ENCODE measurements around the gene SPC24.
A peak's percentile ranks its signal among the peaks of the same experiment; 100 is the strongest.
"Not testable (repeated sequence)": the region's sequence is repeated elsewhere in the genome, so short reads cannot be mapped to it uniquely, and the experiment has no call there.

SPC24 gene

DNA sequence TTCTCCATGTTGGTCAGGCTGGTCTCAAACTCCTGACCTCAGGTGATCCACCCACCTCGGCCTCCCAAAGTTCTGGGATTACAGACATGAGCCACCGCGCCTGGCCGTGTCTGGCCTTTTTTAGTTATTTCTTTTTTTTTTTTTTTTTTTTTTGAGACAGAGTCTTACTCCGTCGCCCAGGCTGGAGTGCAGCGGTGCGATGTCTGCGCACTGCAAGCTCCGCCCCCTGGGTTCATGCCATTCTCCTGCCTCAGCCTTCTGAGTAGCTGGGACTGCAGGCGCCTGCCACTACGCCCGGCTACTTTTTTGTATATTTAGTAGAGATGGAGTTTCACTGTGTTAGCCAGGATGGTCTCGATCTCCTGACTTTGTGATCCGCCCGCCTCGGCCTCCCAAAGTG, 33.6 kb downstream of the SPC24 start:
- DNase-seq, result not testable (repeated sequence)

DNA sequence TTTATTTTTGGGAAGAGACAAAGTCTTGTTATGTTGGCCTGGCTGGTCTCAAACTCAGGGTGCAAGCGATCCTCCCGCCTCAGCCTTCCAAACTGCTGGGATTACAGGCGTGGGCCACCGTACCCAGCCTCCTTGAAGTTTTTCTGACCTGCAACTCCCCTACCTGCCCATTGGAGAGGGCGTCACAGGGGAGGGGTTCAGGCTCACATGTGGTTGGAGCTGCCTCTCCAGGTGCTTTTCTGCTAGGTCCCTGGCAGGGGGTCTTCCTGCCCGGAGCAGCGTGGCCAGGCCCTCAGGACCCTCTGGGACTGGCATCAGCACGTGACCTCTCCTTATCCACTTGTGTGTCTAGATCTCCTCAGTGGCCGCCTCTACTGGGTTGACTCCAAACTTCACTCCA, 39.1 kb downstream of the SPC24 start:
- DNase-seq, result no peak

DNA sequence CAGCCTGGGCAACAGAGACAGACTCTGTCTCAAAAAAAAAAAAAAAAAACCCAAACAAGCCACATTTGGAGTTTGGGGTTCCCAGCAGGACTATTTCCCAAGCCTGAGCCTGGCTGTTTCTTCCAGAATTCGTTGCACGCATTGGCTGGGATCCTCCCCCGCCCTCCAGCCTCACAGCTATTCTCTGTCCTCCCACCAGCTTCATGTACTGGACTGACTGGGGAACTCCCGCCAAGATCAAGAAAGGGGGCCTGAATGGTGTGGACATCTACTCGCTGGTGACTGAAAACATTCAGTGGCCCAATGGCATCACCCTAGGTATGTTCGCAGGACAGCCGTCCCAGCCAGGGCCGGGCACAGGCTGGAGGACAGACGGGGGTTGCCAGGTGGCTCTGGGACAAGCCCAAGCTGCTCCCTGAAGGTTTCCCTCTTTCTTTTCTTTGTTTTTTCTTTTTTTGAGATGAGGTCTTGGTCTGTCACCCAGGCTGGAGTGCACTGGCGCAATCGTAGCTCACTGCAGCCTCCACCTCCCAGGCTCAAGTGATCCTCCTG, 39.6 kb downstream of the SPC24 start:
- no peak for DNase-seq

DNA sequence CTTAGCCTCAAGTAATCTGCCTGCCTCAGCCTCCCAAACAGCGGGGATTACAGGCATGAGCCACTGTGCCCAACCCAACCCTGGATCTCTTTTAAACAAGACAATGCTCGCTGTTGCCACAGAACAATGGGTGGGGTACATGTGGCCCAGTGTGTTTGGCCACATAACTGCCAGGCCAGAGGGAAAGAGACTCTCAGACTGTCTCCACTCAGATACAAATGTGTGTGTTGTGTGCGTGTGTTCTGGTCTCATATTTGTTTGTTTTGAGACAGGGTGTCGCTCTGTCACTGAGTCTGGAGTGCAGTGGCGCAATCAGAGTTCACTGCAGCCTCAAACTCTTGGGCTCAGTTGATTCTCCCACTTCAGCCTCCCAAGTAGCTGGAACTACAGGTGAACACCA, 40.5 kb downstream of the SPC24 start:
- no peak for DNase-seq

DNA sequence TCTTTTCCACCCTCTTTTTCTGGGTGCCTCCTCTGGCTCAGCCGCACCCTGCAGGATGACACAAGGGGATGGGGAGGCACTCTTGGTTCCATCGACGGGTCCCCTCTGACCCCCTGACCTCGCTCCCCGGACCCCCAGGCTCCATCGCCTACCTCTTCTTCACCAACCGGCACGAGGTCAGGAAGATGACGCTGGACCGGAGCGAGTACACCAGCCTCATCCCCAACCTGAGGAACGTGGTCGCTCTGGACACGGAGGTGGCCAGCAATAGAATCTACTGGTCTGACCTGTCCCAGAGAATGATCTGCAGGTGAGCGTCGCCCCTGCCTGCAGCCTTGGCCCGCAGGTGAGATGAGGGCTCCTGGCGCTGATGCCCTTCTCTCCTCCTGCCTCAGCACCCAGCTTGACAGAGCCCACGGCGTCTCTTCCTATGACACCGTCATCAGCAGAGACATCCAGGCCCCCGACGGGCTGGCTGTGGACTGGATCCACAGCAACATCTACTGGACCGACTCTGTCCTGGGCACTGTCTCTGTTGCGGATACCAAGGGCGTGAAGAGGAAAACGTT, 42.4 kb downstream of the SPC24 start:
- DNase-seq, result no peak

DNA sequence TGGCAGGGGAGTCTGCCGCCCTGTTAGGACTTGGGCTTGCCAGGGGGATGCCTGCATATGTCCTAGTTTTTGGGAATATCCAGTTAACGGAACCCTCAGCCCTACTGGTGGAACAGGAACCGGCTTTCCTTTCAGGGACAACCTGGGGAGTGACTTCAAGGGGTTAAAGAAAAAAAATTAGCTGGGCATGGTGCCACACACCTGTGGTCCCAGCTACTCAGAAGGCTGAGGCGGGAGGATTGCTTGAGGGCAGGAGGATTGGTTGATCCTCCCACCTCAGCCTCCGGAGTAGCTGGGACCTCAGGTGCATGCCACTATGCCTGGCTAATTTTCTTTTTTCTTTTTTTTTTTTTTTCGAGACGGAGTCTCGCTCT, 43.8 kb downstream of the SPC24 start:
- DNase-seq, result no peak

DNA sequence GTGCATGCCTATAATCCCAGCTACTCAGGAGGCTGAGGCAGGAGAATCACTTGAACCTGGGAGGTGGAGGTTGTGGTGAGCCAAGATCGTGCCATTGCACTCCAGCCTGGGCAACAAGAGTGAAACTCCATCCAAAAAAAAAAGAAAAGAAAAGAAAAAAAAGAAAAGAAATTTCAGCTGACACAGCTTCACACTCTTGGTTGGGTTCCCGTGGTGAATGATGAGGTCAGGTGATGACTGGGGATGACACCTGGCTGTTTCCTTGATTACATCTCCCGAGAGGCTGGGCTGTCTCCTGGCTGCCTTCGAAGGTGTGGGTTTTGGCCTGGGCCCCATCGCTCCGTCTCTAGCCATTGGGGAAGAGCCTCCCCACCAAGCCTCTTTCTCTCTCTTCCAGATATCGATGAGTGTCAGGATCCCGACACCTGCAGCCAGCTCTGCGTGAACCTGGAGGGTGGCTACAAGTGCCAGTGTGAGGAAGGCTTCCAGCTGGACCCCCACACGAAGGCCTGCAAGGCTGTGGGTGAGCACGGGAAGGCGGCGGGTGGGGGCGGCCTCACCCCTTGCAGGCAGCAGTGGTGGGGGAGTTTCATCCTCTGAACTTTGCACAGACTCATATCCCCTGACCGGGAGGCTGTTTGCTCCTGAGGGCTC, 44.3 kb downstream of the SPC24 start:
- DNase-seq, result no peak

DNA sequence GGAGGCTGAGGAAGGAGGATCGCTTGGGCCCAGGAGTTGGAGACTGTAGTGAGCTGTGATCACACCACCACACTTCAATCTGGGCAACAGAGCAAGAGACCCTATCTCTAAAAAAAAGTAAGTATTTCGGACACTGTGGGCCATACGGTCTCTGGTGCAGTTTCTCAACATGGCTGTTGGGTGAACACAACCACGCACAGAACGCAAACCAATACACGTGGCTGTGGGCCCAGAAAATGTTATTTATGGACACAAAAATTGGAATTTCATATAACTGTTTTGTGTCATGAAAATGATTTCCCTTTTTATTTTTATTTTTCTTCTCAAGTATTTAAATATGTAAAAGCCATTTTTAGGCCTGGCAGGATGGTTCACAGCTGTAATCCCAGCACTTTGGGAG, 46.8 kb downstream of the SPC24 start:
- DNase-seq, result no peak

DNA sequence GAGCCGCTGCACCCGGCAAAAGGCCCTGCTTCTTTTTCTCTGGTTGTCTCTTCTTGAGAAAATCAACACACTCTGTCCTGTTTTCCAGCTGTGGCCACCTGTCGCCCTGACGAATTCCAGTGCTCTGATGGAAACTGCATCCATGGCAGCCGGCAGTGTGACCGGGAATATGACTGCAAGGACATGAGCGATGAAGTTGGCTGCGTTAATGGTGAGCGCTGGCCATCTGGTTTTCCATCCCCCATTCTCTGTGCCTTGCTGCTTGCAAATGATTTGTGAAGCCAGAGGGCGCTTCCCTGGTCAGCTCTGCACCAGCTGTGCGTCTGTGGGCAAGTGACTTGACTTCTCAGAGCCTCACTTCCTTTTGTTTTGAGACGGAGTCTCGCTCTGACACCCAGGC, 49.1 kb downstream of the SPC24 start:
- DNase-seq, result no peak

DNA sequence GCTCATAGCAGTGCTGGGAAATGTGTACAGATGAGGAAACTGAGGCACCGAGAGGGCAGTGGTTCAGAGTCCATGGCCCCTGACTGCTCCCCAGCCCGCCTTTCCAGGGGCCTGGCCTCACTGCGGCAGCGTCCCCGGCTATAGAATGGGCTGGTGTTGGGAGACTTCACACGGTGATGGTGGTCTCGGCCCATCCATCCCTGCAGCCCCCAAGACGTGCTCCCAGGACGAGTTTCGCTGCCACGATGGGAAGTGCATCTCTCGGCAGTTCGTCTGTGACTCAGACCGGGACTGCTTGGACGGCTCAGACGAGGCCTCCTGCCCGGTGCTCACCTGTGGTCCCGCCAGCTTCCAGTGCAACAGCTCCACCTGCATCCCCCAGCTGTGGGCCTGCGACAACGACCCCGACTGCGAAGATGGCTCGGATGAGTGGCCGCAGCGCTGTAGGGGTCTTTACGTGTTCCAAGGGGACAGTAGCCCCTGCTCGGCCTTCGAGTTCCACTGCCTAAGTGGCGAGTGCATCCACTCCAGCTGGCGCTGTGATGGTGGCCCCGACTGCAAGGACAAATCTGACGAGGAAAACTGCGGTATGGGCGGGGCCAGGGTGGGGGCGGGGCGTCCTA, 50.5 kb downstream of the SPC24 start:
- no peak for DNase-seq

DNA sequence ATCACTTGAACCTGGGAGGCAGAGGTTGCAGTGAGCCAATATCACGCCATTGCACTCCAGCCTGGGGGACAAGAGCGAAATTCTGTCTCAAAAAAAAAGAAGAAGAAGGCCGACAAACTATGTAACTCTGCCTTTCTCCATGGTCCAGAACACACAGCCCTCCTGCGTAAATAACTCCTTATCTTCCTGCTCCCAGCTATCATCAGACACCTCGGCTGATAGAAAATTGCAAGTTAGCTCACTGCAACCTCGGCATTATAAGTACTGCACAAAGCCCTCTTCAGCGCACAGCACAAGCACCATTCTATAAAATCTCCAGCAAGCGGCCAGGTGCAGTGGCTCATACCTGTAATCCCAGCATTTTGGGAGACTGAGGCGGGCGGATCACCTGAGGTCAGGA, 51.9 kb downstream of the SPC24 start:
- not testable (repeated sequence) for DNase-seq

DNA sequence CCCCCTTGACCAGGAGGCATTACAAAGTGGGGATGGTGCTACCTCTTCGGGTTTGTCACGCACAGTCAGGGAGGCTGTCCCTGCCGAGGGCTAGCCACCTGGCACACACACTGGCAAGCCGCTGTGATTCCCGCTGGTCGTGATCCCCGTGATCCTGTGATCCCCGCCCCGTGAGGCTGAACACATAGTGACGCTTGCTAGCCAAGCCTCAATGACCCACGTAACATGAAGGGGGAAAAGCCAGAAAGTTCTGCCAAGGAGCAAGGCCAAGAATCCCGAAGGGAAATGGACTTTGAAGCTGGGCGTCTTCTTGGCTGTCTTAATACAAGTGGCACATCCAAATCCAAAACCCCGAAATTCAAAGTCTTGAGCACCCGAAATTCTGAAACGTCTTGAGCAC, 52.6 kb downstream of the SPC24 start:
- DNase-seq, result no peak

DNA sequence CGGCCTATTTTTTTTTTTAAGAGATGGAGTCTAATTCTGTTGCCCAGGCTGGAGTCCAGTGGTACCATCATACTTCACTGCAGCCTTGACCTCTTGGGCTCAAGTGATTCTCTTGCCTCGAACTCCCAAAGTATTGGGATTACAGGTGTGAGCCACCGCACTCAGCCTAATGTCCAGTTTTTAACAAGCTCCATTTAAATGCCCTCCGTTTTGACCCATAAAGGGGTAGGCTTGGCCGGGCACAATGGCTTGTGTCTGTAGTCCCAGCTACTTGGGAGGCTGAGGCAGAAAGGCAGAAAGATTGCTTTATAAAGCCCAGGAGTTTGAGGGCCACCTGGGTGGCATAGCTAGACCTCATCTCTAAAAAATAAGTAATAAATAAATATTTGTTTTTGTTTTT, 54.5 kb downstream of the SPC24 start:
- DNase-seq, result no peak

DNA sequence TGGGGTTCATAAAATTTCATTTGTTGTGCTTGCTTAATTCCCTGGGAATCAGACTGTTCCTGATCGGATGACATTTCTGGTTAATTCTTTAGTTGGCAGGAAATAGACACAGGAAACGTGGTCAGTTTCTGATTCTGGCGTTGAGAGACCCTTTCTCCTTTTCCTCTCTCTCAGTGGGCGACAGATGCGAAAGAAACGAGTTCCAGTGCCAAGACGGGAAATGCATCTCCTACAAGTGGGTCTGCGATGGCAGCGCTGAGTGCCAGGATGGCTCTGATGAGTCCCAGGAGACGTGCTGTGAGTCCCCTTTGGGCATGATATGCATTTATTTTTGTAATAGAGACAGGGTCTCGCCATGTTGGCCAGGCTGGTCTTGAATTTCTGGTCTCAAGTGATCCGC, 55.5 kb downstream of the SPC24 start:
- DNase-seq, result no peak

DNA sequence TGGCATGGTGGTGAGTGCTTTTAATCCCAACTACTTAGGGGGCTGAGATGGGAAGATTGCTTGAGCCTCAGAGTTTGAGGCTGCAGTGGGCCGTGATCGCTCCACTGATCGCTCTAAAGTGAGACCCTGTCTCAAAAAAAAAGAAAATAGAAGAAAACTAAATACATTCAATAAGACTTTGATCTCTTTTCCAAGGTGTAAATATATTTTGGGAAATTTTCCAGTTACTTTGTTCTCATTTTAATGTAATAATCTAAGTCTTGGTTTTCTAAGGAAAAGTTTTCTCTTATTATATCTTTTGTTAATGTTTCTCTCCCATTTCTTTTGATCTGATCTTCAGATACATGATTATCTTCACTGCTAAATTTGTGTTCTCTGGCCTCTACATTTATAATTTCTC, 56.7 kb downstream of the SPC24 start:
- DNase-seq, result no peak

DNA sequence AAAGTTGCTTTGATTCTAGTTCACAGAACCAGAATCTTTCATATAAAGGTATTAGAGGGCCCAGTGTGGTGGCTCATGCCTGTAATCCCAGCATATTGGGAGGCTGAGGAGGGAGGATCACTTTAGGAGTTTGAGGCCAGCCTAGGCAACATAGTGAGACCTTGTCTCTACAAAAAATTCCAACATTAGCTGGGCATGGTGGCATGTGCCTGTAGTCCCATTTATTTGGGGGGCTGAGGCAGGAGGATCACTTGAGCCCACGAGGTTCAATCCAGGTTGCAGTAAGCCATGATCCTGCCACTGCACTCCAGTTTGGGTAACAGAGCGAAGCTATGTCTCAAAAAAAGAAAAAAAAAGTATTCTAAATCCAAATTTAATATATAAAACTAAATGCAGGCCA, 57.3 kb downstream of the SPC24 start:
- DNase-seq, result no peak

DNA sequence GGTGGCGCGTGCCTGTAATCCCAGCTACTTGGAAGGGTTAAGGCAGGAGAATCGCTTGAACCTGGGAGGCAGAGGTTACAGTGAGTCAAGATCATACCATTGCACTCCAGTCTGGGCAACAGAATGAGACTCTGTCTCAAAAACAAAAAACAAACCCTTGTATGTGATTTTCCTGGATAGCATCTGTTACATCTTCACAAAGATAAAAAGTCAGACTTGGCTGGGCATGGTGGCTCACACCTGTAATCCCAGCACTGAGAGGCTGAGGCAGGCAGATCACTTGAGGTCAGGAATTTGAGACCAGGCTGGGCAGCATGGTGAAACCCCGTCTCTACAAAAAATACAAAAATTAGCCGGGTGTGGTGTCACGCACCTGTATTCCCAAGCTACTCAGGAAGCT, 58.2 kb downstream of the SPC24 start:
- DNase-seq, result not testable (repeated sequence)

DNA sequence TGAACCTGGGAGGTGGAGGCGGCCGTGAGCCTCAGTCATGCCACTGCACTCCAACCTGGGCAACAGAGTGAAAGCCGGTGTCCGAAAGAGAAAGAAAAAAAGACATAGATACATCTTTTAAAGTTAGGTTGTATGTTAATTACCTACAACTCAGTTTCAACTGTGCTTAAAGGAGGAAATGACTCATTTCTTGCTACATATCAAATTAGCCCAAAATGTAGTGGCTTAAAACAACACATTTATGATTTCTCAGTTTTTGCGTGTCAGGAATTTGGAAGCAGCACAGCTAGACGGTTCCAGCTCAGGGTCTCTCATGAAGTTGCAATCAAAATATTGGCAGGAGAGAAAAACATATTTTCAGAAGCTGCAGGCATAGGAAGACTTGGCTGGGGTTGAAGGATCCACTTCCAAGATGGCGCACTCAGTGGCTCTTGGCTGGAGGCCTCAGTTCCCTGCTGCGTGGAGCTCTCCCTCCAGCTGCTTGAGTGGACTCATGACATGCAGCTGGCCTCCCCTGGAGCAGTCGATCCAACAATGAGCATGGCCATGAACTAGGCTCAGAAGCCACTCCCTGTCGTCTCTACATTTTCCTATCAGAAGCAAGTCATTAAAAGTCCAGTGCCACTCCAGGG, 59.3 kb downstream of the SPC24 start:
- peak; percentile 20 to 72 (median 62) for DNase-seq
